Ectodermal cell (in vitro differentiated cells): ENCODE measurements around the gene STX18.

Experiments
- H3K27ac ChIP-seq: 2 replicates; pipeline ENCODE4 v1.7.0; 2013; ENCODE audit warnings: mild to moderate bottlenecking, low read depth, low read length; ENCODE audit not compliant: insufficient read depth, poor library complexity, severe bottlenecking
- H3K27me3 ChIP-seq: 2 replicates; pipeline ENCODE4 v1.7.0; 2013; ENCODE audit warnings: mild to moderate bottlenecking, low read length; ENCODE audit not compliant: insufficient read depth, control insufficient read depth, poor library complexity, severe bottlenecking
- H3K36me3 ChIP-seq: one replicate; pipeline ENCODE4 v1.7.0; 2013; ENCODE audit warnings: low read length; ENCODE audit not compliant: control insufficient read depth, insufficient read depth
- H3K4me1 ChIP-seq: one replicate; pipeline ENCODE4 v1.7.0; 2013; ENCODE audit warnings: low read length; ENCODE audit not compliant: control insufficient read depth, insufficient read depth
- H3K4me3 ChIP-seq: 2 replicates; pipeline ENCODE4 v1.7.0; 2013; ENCODE audit warnings: low read depth, low read length, control low read depth; ENCODE audit not compliant: insufficient read depth
- H3K9me3 ChIP-seq: 2 replicates; pipeline ENCODE4 v1.7.0; 2013; ENCODE audit warnings: mild to moderate bottlenecking, low read length, moderate library complexity; ENCODE audit not compliant: control insufficient read depth
- WGBS, 2 experiments: methylation state at CpG; one replicate each; pipeline ENCODE4 v1.1.7; 2013; ENCODE audit warnings: missing lambda C conversion rate in 2 of 2; 5-methylcytosine and 5-hydroxymethylcytosine counted together

Gene STX18

GRCh38 chr4:4415806-4416805, 125.7 kb downstream of the STX18 start:
- Histone ChIP-seq H3K27ac (no peak overlapping the region), H3K4me3 (no peak overlapping the region), H3K36me3 (peaks cover 16% of the 10 kb centered on the region), H3K4me1 (no peaks in the 10 kb centered on the region), H3K27me3 (no peaks in the 10 kb centered on the region), H3K9me3 (no peaks in the 10 kb centered on the region)
- 91 to 93% methylated on average over 27 of the region's 27 CpGs for whole genome bisulfite sequencing, 2 experiments

GRCh38 chr4:4415107-4415805, 126.6 kb downstream of the STX18 start:
- H3K9me3 ChIP-seq, result no peaks in the 10 kb centered on the region
- no peaks in the 10 kb centered on the region for H3K4me1 ChIP-seq
- H3K27ac ChIP-seq, result no peak overlapping the region
- no peaks in the 10 kb centered on the region for H3K27me3 ChIP-seq
- peaks cover 12% of the 10 kb centered on the region for H3K36me3 ChIP-seq
- H3K4me3 ChIP-seq, result no peak overlapping the region
- WGBS, 2 experiments, result 93 to 96% methylated on average over 19 of the region's 19 CpGs

GRCh38 chr4:4413806-4414205, 128.0 kb downstream of the STX18 start:
- Histone ChIP-seq H3K4me1 (no peaks in the 10 kb centered on the region), H3K27me3 (no peaks in the 10 kb centered on the region), H3K9me3 (no peaks in the 10 kb centered on the region), H3K36me3 (no peaks in the 10 kb centered on the region), H3K27ac (no peak overlapping the region), H3K4me3 (no peak overlapping the region)
- WGBS, 2 experiments, result 90 to 93% methylated on average over 6 of the region's 7 CpGs

GRCh38 chr4:4413373-4413725, 128.5 kb downstream of the STX18 start:
- Histone ChIP-seq H3K27me3 (no peaks in the 10 kb centered on the region), H3K27ac (no peak overlapping the region), H3K4me3 (no peak overlapping the region), H3K9me3 (no peaks in the 10 kb centered on the region), H3K4me1 (no peaks in the 10 kb centered on the region), H3K36me3 (no peaks in the 10 kb centered on the region)
- WGBS, 2 experiments, result 93 to 95% methylated on average over 10 of the region's 10 CpGs

GRCh38 chr4:4412641-4413372, 129.0 kb downstream of the STX18 start:
- H3K4me3 ChIP-seq, result no peak overlapping the region
- H3K27me3 ChIP-seq, result no peaks in the 10 kb centered on the region
- 92 to 94% methylated on average over 19 of the region's 19 CpGs for WGBS, 2 experiments
- H3K27ac ChIP-seq, result no peak overlapping the region
- no peaks in the 10 kb centered on the region for H3K36me3 ChIP-seq
- H3K9me3 ChIP-seq, result no peaks in the 10 kb centered on the region
- no peaks in the 10 kb centered on the region for H3K4me1 ChIP-seq

GRCh38 chr4:4411906-4412305, 129.9 kb downstream of the STX18 start:
- no peak overlapping the region for H3K4me3 ChIP-seq
- H3K4me1 ChIP-seq, result no peaks in the 10 kb centered on the region
- no peaks in the 10 kb centered on the region for H3K27me3 ChIP-seq
- 94 to 96% methylated on average over 14 of the region's 15 CpGs for WGBS, 2 experiments
- H3K9me3 ChIP-seq, result no peaks in the 10 kb centered on the region
- no peaks in the 10 kb centered on the region for H3K36me3 ChIP-seq
- H3K27ac ChIP-seq, result no peak overlapping the region

- Histone ChIP-seq H3K27ac (no peak overlapping the region), H3K36me3 (no peaks in the 10 kb centered on the region), H3K4me1 (no peaks in the 10 kb centered on the region), H3K9me3 (no peaks in the 10 kb centered on the region), H3K4me3 (no peak overlapping the region), H3K27me3 (no peaks in the 10 kb centered on the region)
- WGBS, 2 experiments, result 95% methylated on average over 15 of the region's 15 CpGs
Observed at GRCh38 chr4:4410271-4410670, 131.6 kb downstream of the STX18 start.

- H3K27me3 ChIP-seq, result no peaks in the 10 kb centered on the region
- no peak overlapping the region for H3K4me3 ChIP-seq
- 95 to 96% methylated on average over 23 of the region's 23 CpGs for WGBS, 2 experiments
- H3K36me3 ChIP-seq, result no peaks in the 10 kb centered on the region
- H3K27ac ChIP-seq, result no peak overlapping the region
- no peaks in the 10 kb centered on the region for H3K4me1 ChIP-seq
- H3K9me3 ChIP-seq, result no peaks in the 10 kb centered on the region
Observed at GRCh38 chr4:4409416-4410115, 132.3 kb downstream of the STX18 start.

- no peaks in the 10 kb centered on the region for H3K36me3 ChIP-seq
- 90% methylated on average over 23 of the region's 23 CpGs for WGBS, 2 experiments
- no peak overlapping the region for H3K27ac ChIP-seq
- H3K27me3 ChIP-seq, result no peaks in the 10 kb centered on the region
- H3K4me1 ChIP-seq, result no peaks in the 10 kb centered on the region
- H3K4me3 ChIP-seq, result no peak overlapping the region
- no peaks in the 10 kb centered on the region for H3K9me3 ChIP-seq
Observed at GRCh38 chr4:4408576-4409335, 133.1 kb downstream of the STX18 start.
